H1 (cell line): ENCODE results near the gene FAN1. TPM values are rescaled to one million over a fixed set of nuclear protein-coding genes. Genes with fewer than 3 reads are reported as not detected.

Experiments
- CTCF ChIA-PET: fragments of 300-600 bp; sonication (Branson Sonifier 250); formaldehyde crosslinking; loops from one replicate; lab custom pipeline; 2021; ENCODE audit not compliant: partially characterized antibody; lab: Charles Lee
- POLR2A ChIA-PET: fragments of 300-600 bp; sonication (Branson Sonifier 250); formaldehyde crosslinking; loops from one replicate; lab custom pipeline; 2021; ENCODE audit warnings: inconsistent platforms; ENCODE audit not compliant: partially characterized antibody; lab: Charles Lee
- DNase-seq, 2 experiments: peaks; one replicate each; pipeline versions ENCODE4 v3.0.0 to v3.0.0-alpha.2; 2010 to 2022; ENCODE audit warnings: low spot score in 2 of 2, low read depth in 1 of 2, mixed read lengths in 1 of 2
- FAIRE-seq: peaks from 2 replicates; lab custom pipeline; 2011; peaks lifted over from hg19 to GRCh38; lab: Jason Lieb, UNC
- H2AFZ ChIP-seq: 2 replicates; pipeline ENCODE4 v1.8.1; 2012; ENCODE audit warnings: low read length, inconsistent platforms
- H2AK5ac ChIP-seq: 2 replicates; pipeline ENCODE4 v1.6.1; 2013; ENCODE audit warnings: low read depth, low read length
- H2BK120ac ChIP-seq: replicated peaks from 2 replicates; pipeline ENCODE3; 2013; ENCODE audit warnings: low read depth, low read length, inconsistent platforms
- H2BK12ac ChIP-seq: 2 replicates; pipeline ENCODE4 v1.6.1; 2013; ENCODE audit warnings: low read depth, low read length
- H2BK15ac ChIP-seq: 2 replicates; pipeline ENCODE4 v1.6.1; 2013; ENCODE audit warnings: low read length
- H2BK20ac ChIP-seq: 2 replicates; pipeline ENCODE4 v1.6.1; 2013; ENCODE audit warnings: low read length
- H2BK5ac ChIP-seq: 2 replicates; pipeline ENCODE4 v1.6.1; 2013; ENCODE audit warnings: low read depth, low read length
- H3K14ac ChIP-seq: 2 replicates; pipeline ENCODE4 v1.6.1; 2013; ENCODE audit warnings: inconsistent platforms; ENCODE audit not compliant: insufficient read length
- H3K18ac ChIP-seq: 2 replicates; pipeline ENCODE4 v1.6.1; 2013; ENCODE audit warnings: low read length; ENCODE audit errors: extremely low read depth
- H3K23ac ChIP-seq: 2 replicates; pipeline ENCODE4 v1.6.1; 2013; ENCODE audit warnings: inconsistent platforms; ENCODE audit not compliant: insufficient read length
- H3K23me2 ChIP-seq: 2 replicates; pipeline ENCODE4 v1.6.1; 2013; ENCODE audit warnings: low read depth, low read length
- H3K27ac ChIP-seq: 2 replicates; pipeline ENCODE4 v1.6.1; 2011; ENCODE audit warnings: low read depth, low read length, inconsistent platforms
- H3K27me3 ChIP-seq, 4 experiments: replicated peaks in 1 of 4; 1 replicate in 1 of 4; 2 replicates in 3 of 4; pipeline versions ENCODE4 v1.6.1 to v1.8.1; 2011 to 2013; ENCODE audit warnings: low read length in 3 of 4, mild to moderate bottlenecking in 3 of 4, inconsistent platforms in 2 of 4, mixed read lengths in 2 of 4, moderate library complexity in 1 of 4; ENCODE audit not compliant: control insufficient read depth in 3 of 4, insufficient read depth in 3 of 4; ENCODE audit errors: extremely low read depth in 1 of 4
- H3K36me3 ChIP-seq, 4 experiments: 2 replicates each; pipeline versions ENCODE4 v1.6.1 to v1.8.1; 2011 to 2013; ENCODE audit warnings: mild to moderate bottlenecking in 4 of 4, low read length in 3 of 4, moderate library complexity in 2 of 4, control low read depth in 1 of 4, inconsistent platforms in 1 of 4; ENCODE audit not compliant: insufficient read depth in 4 of 4, control insufficient read depth in 2 of 4
- H3K4ac ChIP-seq: replicated peaks from 2 replicates; pipeline ENCODE3; 2013; ENCODE audit warnings: low read length, low read depth, mixed read lengths, inconsistent platforms; ENCODE audit not compliant: insufficient read length
- H3K4me1 ChIP-seq, 4 experiments: replicated peaks in 1 of 4; 1 replicate in 1 of 4; 2 replicates in 3 of 4; pipeline versions ENCODE4 v1.6.1 to v1.8.1; 2011 to 2013; ENCODE audit warnings: low read length in 3 of 4, inconsistent platforms in 2 of 4, mixed read lengths in 1 of 4; ENCODE audit not compliant: insufficient read depth in 4 of 4, control insufficient read depth in 3 of 4
- H3K4me2 ChIP-seq, 2 experiments: 2 replicates each; pipeline versions ENCODE4 v1.6.1 to v1.8.1; 2011 to 2013; ENCODE audit warnings: low read depth in 2 of 2, low read length in 2 of 2, control low read depth in 1 of 2, inconsistent platforms in 1 of 2, mild to moderate bottlenecking in 1 of 2; ENCODE audit not compliant: insufficient read depth in 1 of 2
- H3K4me3 ChIP-seq, 4 experiments: fragments of 200-600, 300-600 bp in 1 of 4; sonication (generic), shearing (Covaris generic), sonication (Bioruptor Twin) in 1 of 4; 2 replicates each; pipeline versions ENCODE4 v1.5.1 to v1.8.1; 2011 to 2016; ENCODE audit warnings: low read length in 4 of 4, low read depth in 3 of 4, control low read depth in 2 of 4, inconsistent platforms in 2 of 4, mild to moderate bottlenecking in 2 of 4, mixed read lengths in 1 of 4, moderate library complexity in 1 of 4; ENCODE audit not compliant: insufficient read depth in 2 of 4; ENCODE audit errors: extremely low read depth in 1 of 4
- H3K56ac ChIP-seq: replicated peaks from 2 replicates; pipeline ENCODE3; 2013; ENCODE audit warnings: low read depth, mild to moderate bottlenecking, mixed read lengths, low read length, inconsistent platforms; ENCODE audit not compliant: insufficient read length
- H3K79me1 ChIP-seq: 2 replicates; pipeline ENCODE4 v1.6.1; 2013; ENCODE audit warnings: low read depth, low read length, control low read depth
- H3K79me2 ChIP-seq, 2 experiments: 2 replicates each; pipeline versions ENCODE4 v1.6.1 to v1.8.1; 2012 to 2013; ENCODE audit warnings: low read length in 2 of 2, mild to moderate bottlenecking in 2 of 2, inconsistent platforms in 1 of 2; ENCODE audit not compliant: insufficient read depth in 2 of 2, control insufficient read depth in 1 of 2
- H3K9ac ChIP-seq, 4 experiments: replicated peaks in 1 of 4; 1 replicate in 1 of 4; 2 replicates in 3 of 4; pipeline versions ENCODE4 v1.6.1 to v1.8.1; 2011 to 2013; ENCODE audit warnings: low read depth in 3 of 4, low read length in 3 of 4, control low read depth in 2 of 4, mild to moderate bottlenecking in 2 of 4, moderate library complexity in 2 of 4, inconsistent platforms in 1 of 4; ENCODE audit errors: extremely low read depth in 1 of 4
- H3K9me3 ChIP-seq, 2 experiments: 2 replicates each; pipeline versions ENCODE4 v1.6.1 to v1.8.1; 2012 to 2013; ENCODE audit warnings: mild to moderate bottlenecking in 2 of 2, moderate library complexity in 2 of 2, control low read depth in 1 of 2, inconsistent platforms in 1 of 2, low read depth in 1 of 2, low read length in 1 of 2, mixed read lengths in 1 of 2; ENCODE audit not compliant: insufficient read depth in 2 of 2
- H4K20me1 ChIP-seq, 2 experiments: replicated peaks in 1 of 2; 2 replicates each; pipeline versions ENCODE3 to v1.8.1; 2011 to 2013; ENCODE audit warnings: inconsistent platforms in 2 of 2, low read length in 2 of 2, mild to moderate bottlenecking in 1 of 2; ENCODE audit not compliant: insufficient read depth in 2 of 2, control insufficient read depth in 1 of 2
- H4K5ac ChIP-seq: 2 replicates; pipeline ENCODE4 v1.6.1; 2013; ENCODE audit warnings: low read length, low read depth, mixed read lengths, inconsistent platforms; ENCODE audit not compliant: insufficient read length
- H4K8ac ChIP-seq: 2 replicates; pipeline ENCODE4 v1.8.0; 2013; ENCODE audit warnings: mild to moderate bottlenecking, moderate library complexity, low read length, inconsistent platforms; ENCODE audit not compliant: insufficient read depth; ENCODE audit errors: extremely low read depth
- H4K91ac ChIP-seq: replicated peaks from 2 replicates; pipeline ENCODE3; 2013; ENCODE audit warnings: low read length, mixed read lengths, inconsistent platforms; ENCODE audit not compliant: insufficient read length
- BCL11A ChIP-seq, 2 experiments: IDR thresholded peaks; one replicate each; pipeline ENCODE4 v1.6.1; 2011; ENCODE audit warnings: low read depth in 2 of 2, low read length in 2 of 2, mild to moderate bottlenecking in 2 of 2
- CEBPB ChIP-seq: IDR thresholded peaks from 2 replicates; pipeline ENCODE4 v1.6.1; 2012; ENCODE audit warnings: low read depth, low read length
- CTBP2 ChIP-seq: IDR thresholded peaks from 2 replicates; pipeline ENCODE4 v1.7.0; 2011; ENCODE audit warnings: borderline replicate concordance, mild to moderate bottlenecking, moderate library complexity, mixed read lengths, low read length; ENCODE audit not compliant: insufficient read depth, insufficient read length
- EGR1 ChIP-seq: IDR thresholded peaks from 2 replicates; pipeline ENCODE4 v1.6.1; 2011; ENCODE audit warnings: low read depth, low read length, borderline replicate concordance
- EP300 ChIP-seq, 2 experiments: IDR thresholded peaks; 1 replicate in 1 of 2; 2 replicates in 1 of 2; pipeline ENCODE4 v1.6.1; 2011 to 2012; ENCODE audit warnings: low read depth in 2 of 2, low read length in 2 of 2, mild to moderate bottlenecking in 2 of 2, borderline replicate concordance in 1 of 2, inconsistent platforms in 1 of 2, moderate library complexity in 1 of 2
- GABPA ChIP-seq: IDR thresholded peaks from 2 replicates; pipeline ENCODE4 v1.6.1; 2011; ENCODE audit warnings: mild to moderate bottlenecking, low read length, moderate library complexity, borderline replicate concordance; ENCODE audit not compliant: insufficient read depth
- NRF1 ChIP-seq: IDR thresholded peaks from 2 replicates; pipeline ENCODE4 v1.6.1; 2011; ENCODE audit warnings: mild to moderate bottlenecking, low read depth, low read length, improper control_type of control experiment
- POU5F1 ChIP-seq: IDR thresholded peaks from 2 replicates; pipeline ENCODE4 v1.6.1; 2011; ENCODE audit warnings: low read depth, mild to moderate bottlenecking, low read length, moderate library complexity
- RBBP5 ChIP-seq: IDR thresholded peaks from 2 replicates; pipeline ENCODE4 v1.7.1; 2012; ENCODE audit warnings: low read depth, mild to moderate bottlenecking, inconsistent platforms, low read length, moderate library complexity, borderline replicate concordance
- SAP30 ChIP-seq: fragments of 300-600 bp; sonication (generic); IDR thresholded peaks from 2 replicates; pipeline ENCODE4 v1.7.1; 2012; ENCODE audit warnings: low read length, moderate library complexity, mild to moderate bottlenecking, inconsistent platforms; ENCODE audit not compliant: insufficient read depth, insufficient replicate concordance
- SIRT6 ChIP-seq: IDR thresholded peaks from one replicate; pipeline ENCODE4 v1.7.1; 2012; ENCODE audit warnings: low read length, inconsistent platforms
- TCF12 ChIP-seq: IDR thresholded peaks from 2 replicates; pipeline ENCODE4 v1.6.1; 2011; ENCODE audit warnings: low read depth, mild to moderate bottlenecking, low read length
- TEAD4 ChIP-seq: IDR thresholded peaks from 2 replicates; pipeline ENCODE4 v1.6.1; 2012; ENCODE audit warnings: low read depth, low read length, inconsistent platforms, mixed read lengths
- WGBS, 2 experiments: shearing (Covaris generic) in 1 of 2; methylation state at CpG; one replicate each; pipeline versions ENCODE4 v1.1.6 to v1.1.7; 2013 to 2015; ENCODE audit warnings: low lambda C conversion rate in 2 of 2, mixed read lengths in 2 of 2, inconsistent platforms in 1 of 2, low coverage in 1 of 2, missing lambda C conversion rate in 1 of 2; ENCODE audit not compliant: insufficient replicate concordance in 2 of 2, insufficient coverage in 1 of 2, insufficient read length in 1 of 2; ENCODE audit errors: extremely low coverage in 1 of 2, missing lambda C conversion rate in 1 of 2; 5-methylcytosine and 5-hydroxymethylcytosine counted together
- polyA plus RNA-seq, 7 experiments: library from polyadenylated mRNA; depleted of rRNA in 3 of 7; stranded (reverse) in 5 of 7; unstranded in 2 of 7; fragments of >200 nt in 5 of 7; fragments of 200-250 nt in 2 of 7; gene quantifications; 1 replicate in 5 of 7; 2 replicates in 1 of 7; 4 replicates in 1 of 7; pipeline versions ENCODE4 v1.2.1 to v1.2.3, GENCODE V29; 2011 to 2013; ENCODE audit warnings: missing spikeins in 2 of 7, mixed read lengths in 2 of 7
- total RNA-seq: library from RNA; stranded (reverse); fragmentation: NEBNext Ultra II Directional; extraction: Animal tissue kit (Norgen Biotek cat#: 25700); gene quantifications from 2 replicates; pipeline ENCODE4 v1.2.1, GENCODE V29; 2021

FAN1 gene
- total and polyA plus RNA-seq, 2 of the 8 experiments (the other 6 are each of a cell fraction or from before 2014, with no cell fraction given): 8.6 to 24.9 TPM

GRCh38 chr15:30895461-30896210 is 8.1 kb upstream of the FAN1 start:
- POLR2A ChIA-PET: interaction anchor here (0.7 to 1.2 kb wide), 2 partner anchors 96 to 320 kb away, joined by 3 read pairs; partner anchors contain the start of gene MTMR10
- H2BK15ac ChIP-seq: no peak overlapping the region
- no peaks in the 10 kb centered on the region for H4K20me1 ChIP-seq
- H2BK120ac ChIP-seq: no peak overlapping the region
- H3K4me3 ChIP-seq: no peak overlapping the region
- CTCF ChIA-PET: interaction anchor here (0.6 to 2.2 kb wide), 8 partner anchors 8 to 1205 kb away, joined by 3 to 8 read pairs (median 4); partner anchors contain the start of gene FAN1
- no peak overlapping the region for H3K56ac ChIP-seq
- FAIRE-seq (no peak), DNase-seq (no peak)
- no peaks in the 10 kb centered on the region for H3K27me3 ChIP-seq
- H3K4me2 ChIP-seq: no peak overlapping the region
- 84% methylated on average over 32 of the region's 33 CpGs; no CpG with 5 or more reads in 1 of the 2 experiments for WGBS, 2 experiments
- no peaks in the 10 kb centered on the region for H3K79me2 ChIP-seq
- peaks cover 0 to 2% (median 0%) of the 10 kb centered on the region in 4 experiments; a peak in 1 of 7 replicates for H3K4me1 ChIP-seq
- no peak overlapping the region; the same call in 1 of the 2 replicates for H3K18ac ChIP-seq
- no peak overlapping the region for H3K27ac ChIP-seq
- no peak overlapping the region for H2AK5ac ChIP-seq
- no peaks in the 10 kb centered on the region for H3K23me2 ChIP-seq
- H3K23ac ChIP-seq: no peak overlapping the region
- H3K9ac ChIP-seq: no peak overlapping the region
- H4K91ac ChIP-seq: no peak overlapping the region
- H3K79me1 ChIP-seq: no peaks in the 10 kb centered on the region
- H3K4ac ChIP-seq: no peak overlapping the region
- no peaks in the 10 kb centered on the region for H3K9me3 ChIP-seq
- no peak overlapping the region for H4K5ac ChIP-seq
- no peak overlapping the region for H3K14ac ChIP-seq
- no peaks in the 10 kb centered on the region for H3K36me3 ChIP-seq
- no peak overlapping the region for H2BK12ac ChIP-seq
- no peak overlapping the region for H4K8ac ChIP-seq
- no peak overlapping the region for H2AFZ ChIP-seq
- H2BK5ac ChIP-seq: no peak overlapping the region
- H2BK20ac ChIP-seq: no peak overlapping the region
- TF ChIP-seq POU5F1: no peak
- TF ChIP-seq CEBPB: no peak
- no peak for TF ChIP-seq BCL11A (IDR thresholded peaks at IDR 0.05; ENCODE audit: low read depth in 2 of 2, low read length in 2 of 2)
- no peak for TF ChIP-seq SIRT6
- no peak for TF ChIP-seq GABPA
- no peak for TF ChIP-seq EP300 (IDR thresholded peaks at IDR 0.05; ENCODE audit: borderline replicate concordance in 1 of 2, low read depth in 2 of 2, low read length in 2 of 2)
- TF ChIP-seq CTBP2: no peak
- no peak for TF ChIP-seq NRF1
- TF ChIP-seq TCF12: no peak
- no peak for TF ChIP-seq SAP30
- TF ChIP-seq RBBP5: no peak
- no peak for TF ChIP-seq TEAD4
- TF ChIP-seq EGR1: no peak
